ENCODE data around the gene RALB. TPM values are rescaled to one million over a fixed set of nuclear protein-coding genes. Genes with fewer than 3 reads are reported as not detected.

The RALB gene
- total RNA-seq, 4 donors from 2014 or later: 35.5 to 56.6 (median 53.4) TPM

DNA sequence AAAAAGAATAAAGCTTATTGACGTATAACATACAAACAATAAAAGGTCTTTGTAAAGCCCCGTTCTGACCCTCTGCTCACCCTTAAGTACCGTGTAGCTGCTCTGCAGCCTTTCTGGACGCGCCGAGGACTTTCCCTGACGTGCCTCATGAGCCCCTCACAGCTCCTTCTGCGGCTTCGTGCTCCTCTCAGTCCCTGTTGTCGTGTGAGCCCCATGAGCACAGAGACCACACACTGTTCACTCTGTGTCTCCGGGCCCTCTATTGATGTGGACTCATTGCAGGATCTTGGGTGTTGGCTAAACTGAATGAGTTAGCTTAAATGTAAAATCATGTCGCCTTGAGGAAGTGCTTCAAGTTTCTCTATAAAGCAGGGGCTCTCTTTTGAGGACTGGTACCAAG lies 49.6 kb downstream of the RALB start:
- Histone ChIP-seq H3K27ac (no peak overlapping the region), H3K4me1 (no peaks in the 10 kb centered on the region), H3K27me3 (no peaks in the 10 kb centered on the region), H3K4me3 (no peak overlapping the region), H3K9me3 (no peaks in the 10 kb centered on the region), H3K36me3 (peaks cover 0 to 68% of the 10 kb centered on the region in 2 donors)
- TF ChIP-seq POLR2AphosphoS5 (IDR thresholded peaks at IDR 0.05): no peak
- TF ChIP-seq POLR2A (IDR thresholded peaks at IDR 0.05): no peak
- no peak for ATAC-seq
- WGBS, 2 donors (ENCODE audit: low coverage in 1 of 2): 90 to 98% methylated on average over 10 to 12 of the region's 12 CpGs

DNA sequence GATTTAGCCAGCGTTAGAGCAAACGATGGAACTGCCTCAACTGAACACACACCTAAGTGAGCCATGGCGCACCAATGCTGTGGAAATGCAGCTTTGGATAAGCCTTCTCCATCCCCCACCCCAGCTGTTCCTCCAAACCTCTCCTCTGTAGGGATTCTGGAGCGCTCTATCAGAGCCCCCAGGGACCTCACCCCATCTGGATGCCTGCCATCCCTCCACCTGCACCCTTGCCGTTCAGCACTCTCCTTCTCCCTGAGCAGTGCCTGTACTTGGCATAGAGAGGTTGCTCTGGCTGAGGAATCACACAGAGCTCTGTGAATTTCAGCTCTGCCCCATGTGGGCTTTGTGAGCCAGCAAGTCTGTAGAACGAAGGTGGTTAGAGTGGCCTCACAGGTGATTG lies 50.5 kb downstream of the RALB start:
- 70 to 89% methylated on average over 2 to 6 of the region's 6 CpGs for WGBS, 2 donors (ENCODE audit: low coverage in 1 of 2)

DNA sequence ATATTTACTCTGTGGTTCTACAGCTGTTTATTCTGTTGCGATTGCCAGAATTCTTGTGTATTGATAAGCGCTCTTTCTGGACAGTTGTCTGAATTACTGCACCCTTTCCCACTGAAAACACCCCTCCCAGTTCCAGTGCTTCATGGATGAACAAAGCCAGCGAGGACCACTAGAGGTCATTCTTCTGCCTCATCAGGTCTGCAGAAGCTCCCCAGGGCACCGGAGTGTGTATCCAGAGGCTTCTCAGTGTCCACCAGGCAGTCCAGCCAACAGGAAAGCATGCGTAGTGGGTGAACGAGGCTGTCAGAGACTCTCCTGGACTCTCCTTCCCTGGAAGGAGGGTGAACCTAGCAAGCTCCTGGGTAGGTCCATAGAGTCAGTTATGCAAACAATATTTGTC lies 52.6 kb downstream of the RALB start:
- 79 to 100% methylated on average over 2 to 4 of the region's 6 CpGs for WGBS, 2 donors (ENCODE audit: low coverage in 1 of 2)
- no peak for ATAC-seq
- H3K36me3 ChIP-seq: peaks cover 0 to 39% of the 10 kb centered on the region in 2 donors

More for the DNA sequence above, 50.5 kb downstream of the RALB start:
- no peak overlapping the region for H3K4me3 ChIP-seq
- no peak for TF ChIP-seq POLR2AphosphoS5 (IDR thresholded peaks at IDR 0.05)
- no peak for TF ChIP-seq EP300 (IDR thresholded peaks at IDR 0.05)
- TF ChIP-seq, protein P1, sequence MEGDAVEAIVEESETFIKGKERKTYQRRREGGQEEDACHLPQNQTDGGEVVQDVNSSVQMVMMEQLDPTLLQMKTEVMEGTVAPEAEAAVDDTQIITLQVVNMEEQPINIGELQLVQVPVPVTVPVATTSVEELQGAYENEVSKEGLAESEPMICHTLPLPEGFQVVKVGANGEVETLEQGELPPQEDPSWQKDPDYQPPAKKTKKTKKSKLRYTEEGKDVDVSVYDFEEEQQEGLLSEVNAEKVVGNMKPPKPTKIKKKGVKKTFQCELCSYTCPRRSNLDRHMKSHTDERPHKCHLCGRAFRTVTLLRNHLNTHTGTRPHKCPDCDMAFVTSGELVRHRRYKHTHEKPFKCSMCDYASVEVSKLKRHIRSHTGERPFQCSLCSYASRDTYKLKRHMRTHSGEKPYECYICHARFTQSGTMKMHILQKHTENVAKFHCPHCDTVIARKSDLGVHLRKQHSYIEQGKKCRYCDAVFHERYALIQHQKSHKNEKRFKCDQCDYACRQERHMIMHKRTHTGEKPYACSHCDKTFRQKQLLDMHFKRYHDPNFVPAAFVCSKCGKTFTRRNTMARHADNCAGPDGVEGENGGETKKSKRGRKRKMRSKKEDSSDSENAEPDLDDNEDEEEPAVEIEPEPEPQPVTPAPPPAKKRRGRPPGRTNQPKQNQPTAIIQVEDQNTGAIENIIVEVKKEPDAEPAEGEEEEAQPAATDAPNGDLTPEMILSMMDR (IDR thresholded peaks at IDR 0.05): no peak
- no peak for TF ChIP-seq POLR2A (IDR thresholded peaks at IDR 0.05)
- H3K27ac ChIP-seq: no peak overlapping the region
- H3K9me3 ChIP-seq: no peaks in the 10 kb centered on the region
- no peaks in the 10 kb centered on the region for H3K27me3 ChIP-seq
- ATAC-seq: no peak
- H3K4me1 ChIP-seq: no peaks in the 10 kb centered on the region
- peaks cover 0 to 59% of the 10 kb centered on the region in 2 donors for H3K36me3 ChIP-seq

DNA sequence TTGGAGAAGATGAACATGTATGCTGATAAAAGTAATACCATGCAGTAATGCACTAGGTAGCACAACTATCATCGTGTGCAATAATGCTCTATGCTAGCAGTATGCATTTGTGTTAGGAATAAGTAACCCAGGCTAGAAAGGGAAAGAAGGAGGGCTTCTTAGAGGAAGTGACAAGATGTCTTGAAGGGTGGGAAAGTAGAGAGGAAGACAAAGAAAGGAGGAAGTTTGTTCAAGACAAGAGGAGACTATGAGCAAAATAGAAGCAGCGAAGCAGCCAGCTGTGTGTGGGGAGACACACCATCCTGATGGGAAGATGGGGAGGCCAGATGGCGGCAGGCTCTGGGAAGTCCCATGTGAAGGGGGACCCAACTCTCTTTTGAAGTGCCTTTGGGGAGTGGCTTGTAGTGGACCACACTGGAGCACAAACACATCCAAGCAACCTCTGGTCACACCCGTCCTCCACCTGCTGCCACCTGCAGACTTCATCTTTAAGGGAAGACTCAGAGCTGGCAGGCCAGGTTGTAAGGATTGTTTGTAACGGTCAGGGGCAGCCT lies 53.4 kb downstream of the RALB start:
- no peak overlapping the region for H3K27ac ChIP-seq
- ATAC-seq: no peak

More for the DNA sequence above, 52.6 kb downstream of the RALB start:
- Histone ChIP-seq H3K4me3 (no peak overlapping the region), H3K4me1 (no peaks in the 10 kb centered on the region), H3K27me3 (no peaks in the 10 kb centered on the region), H3K9me3 (no peaks in the 10 kb centered on the region), H3K27ac (no peak overlapping the region)
- TF ChIP-seq EP300 (IDR thresholded peaks at IDR 0.05) (no peak), POLR2AphosphoS5 (IDR thresholded peaks at IDR 0.05) (no peak), POLR2A (IDR thresholded peaks at IDR 0.05) (no peak)
- TF ChIP-seq, protein P1 (IDR thresholded peaks at IDR 0.05): no peak

DNA sequence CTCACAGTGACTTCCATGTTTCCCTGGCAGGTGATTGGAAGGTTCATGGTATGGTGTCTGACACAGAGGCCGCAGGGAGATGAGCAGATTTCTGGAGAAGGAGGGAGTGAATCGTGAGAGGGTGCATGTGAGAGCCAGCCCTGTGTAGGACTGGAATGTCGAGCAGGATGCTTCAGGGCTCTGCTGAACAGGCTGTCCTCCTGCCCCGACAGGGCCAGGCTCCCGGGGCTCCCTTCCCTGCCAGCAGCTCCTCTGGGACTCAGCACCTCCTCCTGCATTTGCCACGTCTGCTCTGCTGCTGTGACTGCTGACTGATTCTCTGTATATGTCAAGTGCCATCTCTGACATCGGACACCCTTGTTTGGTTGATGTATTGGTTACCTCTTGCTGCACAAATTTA lies 54.8 kb downstream of the RALB start:
- Histone ChIP-seq H3K27me3 (no peaks in the 10 kb centered on the region), H3K36me3 (peaks cover 0 to 31% of the 10 kb centered on the region in 2 donors), H3K4me3 (no peak overlapping the region), H3K9me3 (no peaks in the 10 kb centered on the region), H3K4me1 (peaks cover 0 to 3% (median 0%) of the 10 kb centered on the region in 3 donors), H3K27ac (no peak overlapping the region)
- no peak for TF ChIP-seq EP300 (IDR thresholded peaks at IDR 0.05)
- no peak for TF ChIP-seq POLR2A (IDR thresholded peaks at IDR 0.05)
- TF ChIP-seq POLR2AphosphoS5 (IDR thresholded peaks at IDR 0.05): no peak
- TF ChIP-seq, protein P1 (IDR thresholded peaks at IDR 0.05): no peak
- ATAC-seq: no peak
- WGBS, 2 donors (ENCODE audit: low coverage in 1 of 2): 17 to 60% methylated on average over 1 to 3 of the region's 7 CpGs

More for the DNA sequence above, 53.4 kb downstream of the RALB start:
- Histone ChIP-seq H3K4me1 (no peaks in the 10 kb centered on the region), H3K4me3 (no peak overlapping the region), H3K36me3 (peaks cover 0 to 34% of the 10 kb centered on the region in 2 donors), H3K9me3 (no peaks in the 10 kb centered on the region), H3K27me3 (no peaks in the 10 kb centered on the region)
- 87 to 92% methylated on average over 3 of the region's 5 CpGs for WGBS, 2 donors (ENCODE audit: low coverage in 1 of 2)
- TF ChIP-seq, protein P1 (IDR thresholded peaks at IDR 0.05): no peak
- no peak for TF ChIP-seq POLR2AphosphoS5 (IDR thresholded peaks at IDR 0.05)
- TF ChIP-seq EP300 (IDR thresholded peaks at IDR 0.05): no peak
- TF ChIP-seq POLR2A (IDR thresholded peaks at IDR 0.05): no peak
